ENCODE measurements around the gene ETNPPL.

The ETNPPL gene

GRCh38 chr4:108762559-108763225 lies at the start of gene ETNPPL:
Gene ETNPPL (minus strand): TSS chr4:108763053. CDS start chr4:108762898, 155 bp downstream.
- no peak within 1 kb of the TSS for H3K27ac ChIP-seq

DNA sequence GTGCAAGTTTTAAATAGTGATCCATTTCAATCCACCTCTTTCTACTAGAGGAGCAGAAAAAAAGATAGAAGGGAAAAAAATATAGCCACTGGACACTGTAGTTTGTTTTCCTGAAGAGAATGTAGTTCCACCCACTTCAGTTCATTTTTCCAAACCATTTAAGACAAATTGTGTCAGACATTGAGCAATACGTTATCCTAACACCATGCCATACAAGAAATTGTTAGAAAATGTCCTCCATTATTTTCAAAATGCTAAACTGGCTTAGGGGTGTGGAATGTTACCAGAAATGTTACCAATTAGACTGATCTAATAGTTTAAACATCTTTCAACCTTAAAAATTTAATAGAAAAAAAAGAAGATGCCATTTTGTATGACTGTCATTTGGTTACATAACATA lies 48.6 kb upstream of the ETNPPL start:
- Histone ChIP-seq H3K27ac (no peak overlapping the region), H3K4me3 (no peak overlapping the region)

More at GRCh38 chr4:108762559-108763225, at the start of gene ETNPPL:
- H3K4me3 ChIP-seq = peak within 1 kb of the TSS; percentile 10 to 50 (median 33)

DNA sequence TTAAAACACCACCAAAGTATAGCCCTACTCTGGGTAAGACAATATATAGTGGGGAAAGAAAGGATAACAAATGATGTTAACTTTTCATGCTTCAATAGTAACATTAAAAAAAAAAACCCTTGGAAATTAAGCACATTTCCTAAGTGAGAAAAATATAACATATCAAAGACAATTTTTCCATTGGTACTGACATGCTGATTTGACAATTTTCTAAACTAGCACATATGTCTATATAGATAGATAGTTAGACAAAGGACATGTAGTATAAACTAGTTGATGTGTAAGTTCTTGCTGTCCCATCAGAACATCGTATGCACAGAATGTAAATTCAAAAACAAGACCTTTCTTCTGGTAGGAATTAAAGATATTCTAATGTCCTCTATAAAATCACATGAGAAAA lies 47.2 kb upstream of the ETNPPL start:
- H3K4me3 ChIP-seq = no peak overlapping the region
- no peak overlapping the region for H3K27ac ChIP-seq

DNA sequence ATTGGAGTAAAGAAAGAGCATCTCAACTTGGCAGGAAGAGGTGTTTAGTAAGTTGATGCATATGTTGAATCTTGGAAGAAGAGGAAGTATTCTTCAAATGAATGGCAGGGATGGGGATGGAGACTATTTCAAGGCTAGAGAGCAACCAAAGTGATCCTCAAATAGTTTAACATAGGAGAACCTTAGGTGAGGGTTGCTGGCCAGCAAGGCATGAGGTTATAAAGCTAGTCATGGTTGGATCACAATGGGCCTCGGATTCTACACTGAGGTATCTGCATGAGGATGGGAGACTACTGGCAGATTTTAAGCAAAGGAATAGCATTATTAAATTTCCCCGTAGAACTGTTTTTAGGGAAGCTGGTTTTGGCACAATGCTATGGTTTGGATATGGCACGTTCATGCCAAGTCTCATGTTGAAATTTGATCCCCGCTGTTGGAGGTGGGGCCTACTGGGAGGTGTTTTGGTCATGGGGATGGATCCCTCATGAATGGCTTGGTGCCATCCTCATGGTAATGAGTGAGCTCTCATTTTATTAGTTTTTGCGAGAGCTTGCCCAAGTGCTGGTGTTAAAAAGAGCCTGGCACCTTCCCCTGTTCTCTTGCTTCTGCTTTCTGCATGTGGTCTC lies 41.9 kb upstream of the ETNPPL start:
- Histone ChIP-seq H3K4me3 (no peak overlapping the region), H3K27ac (no peak overlapping the region)

DNA sequence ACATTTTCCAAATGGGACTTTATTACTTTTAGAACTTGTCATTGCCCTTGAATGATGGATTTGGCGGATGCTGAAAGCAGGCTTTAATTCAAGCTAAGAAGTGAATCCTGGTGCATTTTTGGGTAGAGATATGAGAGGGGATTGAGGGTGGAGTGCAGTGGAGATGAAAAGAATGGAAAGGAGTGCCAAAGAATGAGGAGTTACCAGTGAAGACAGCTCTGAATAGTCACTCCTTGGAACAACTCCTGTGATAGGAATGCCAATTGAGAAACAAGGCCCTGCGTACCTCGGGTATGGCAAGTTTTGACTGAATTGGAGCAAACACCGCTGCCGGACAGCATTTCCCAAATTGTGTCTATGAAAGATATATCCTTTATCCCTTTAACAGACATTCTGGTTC lies 36.5 kb upstream of the ETNPPL start:
- Histone ChIP-seq H3K4me3 (no peak overlapping the region), H3K27ac (no peak overlapping the region)

DNA sequence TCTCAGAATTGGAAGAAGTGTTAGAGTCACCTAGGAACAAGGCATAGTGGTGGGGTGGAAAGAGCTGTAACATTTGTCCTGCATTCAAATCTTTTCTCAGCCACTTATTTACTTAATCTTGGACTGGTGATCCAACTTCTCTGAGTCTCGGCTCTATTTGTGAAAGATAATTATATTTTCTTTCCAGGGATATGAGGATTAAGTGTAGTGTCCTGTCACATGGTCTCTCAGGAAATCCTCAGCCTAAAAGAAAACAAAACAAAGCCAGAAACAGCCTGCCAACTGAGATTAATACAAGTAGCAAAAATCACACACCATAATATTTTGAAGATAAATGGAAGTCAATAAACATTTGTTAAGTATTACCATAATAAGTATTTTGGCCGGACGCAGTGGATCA lies 33.3 kb upstream of the ETNPPL start:
- H3K27ac ChIP-seq = peak overlapping the region in 1 of 21 experiments; percentile 31
- H3K4me3 ChIP-seq = no peak overlapping the region

DNA sequence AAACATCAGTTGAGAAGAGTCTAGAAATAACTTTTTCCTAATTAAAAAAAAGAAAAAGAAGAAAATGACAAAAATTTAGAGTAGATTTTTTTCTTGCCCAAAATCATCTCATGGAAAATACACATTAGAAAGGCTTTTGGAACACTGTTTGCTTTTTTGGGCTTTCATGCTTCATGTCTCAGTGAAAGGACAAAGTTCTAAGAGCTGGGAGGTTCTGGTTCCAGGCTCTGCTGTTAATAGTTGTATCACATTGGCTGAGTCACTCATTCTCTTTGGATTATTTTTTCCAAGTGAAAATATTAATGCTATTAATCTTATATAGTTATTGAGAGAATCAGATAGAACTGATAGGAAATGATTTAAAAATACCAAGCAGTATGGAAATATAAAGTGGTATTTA lies 32.9 kb upstream of the ETNPPL start:
- Histone ChIP-seq H3K27ac (peak overlapping the region in 1 of 21 experiments; percentile 38), H3K4me3 (no peak overlapping the region)

- H3K27ac ChIP-seq = no peak overlapping the region
- no peak overlapping the region for H3K4me3 ChIP-seq
Observed at GRCh38 chr4:108794136-108794535, 31.3 kb upstream of the ETNPPL start.

DNA sequence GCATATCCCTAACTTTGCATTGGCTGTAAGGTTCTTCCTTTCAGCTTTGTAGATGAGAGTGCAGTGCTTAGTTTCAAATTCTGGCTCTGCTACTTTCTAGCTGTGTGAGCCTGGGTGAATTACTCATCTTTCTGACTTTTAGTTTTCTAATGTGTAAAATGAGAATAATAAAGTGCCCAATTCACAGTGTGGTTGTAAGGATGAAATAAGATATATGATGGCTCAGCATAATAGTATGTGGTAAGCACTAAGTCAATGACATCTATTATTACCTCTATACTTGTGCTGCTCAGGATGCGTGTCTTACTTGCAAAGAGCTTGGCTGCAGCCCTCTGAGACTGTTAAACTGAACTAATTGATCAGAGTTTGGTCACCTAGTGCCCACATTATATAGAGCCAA lies 30.6 kb upstream of the ETNPPL start:
- Histone ChIP-seq H3K27ac (no peak overlapping the region), H3K4me3 (no peak overlapping the region)

DNA sequence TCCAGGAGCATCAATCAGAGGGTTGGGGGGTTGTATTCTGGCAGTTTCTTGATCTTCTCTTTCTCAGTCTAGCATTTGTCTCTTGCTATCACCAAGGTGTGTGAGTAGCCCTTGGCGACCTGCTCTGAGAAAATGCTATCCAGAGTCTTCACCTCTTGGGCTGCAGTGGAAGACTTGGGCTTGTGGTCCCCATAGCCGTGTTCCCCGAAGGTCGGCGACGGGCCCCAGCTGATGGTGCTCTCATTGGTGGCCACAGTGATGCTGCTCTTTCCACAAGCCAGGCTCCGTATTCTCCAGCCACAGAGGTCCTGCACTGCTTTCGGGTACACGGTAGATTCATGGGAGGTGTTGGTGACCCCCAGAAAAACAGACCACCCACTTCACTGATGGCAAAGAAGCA lies 25.9 kb upstream of the ETNPPL start:
- Histone ChIP-seq H3K27ac (no peak overlapping the region), H3K4me3 (no peak overlapping the region)

- Histone ChIP-seq H3K27ac (no peak overlapping the region), H3K4me3 (no peak overlapping the region)
Observed at GRCh38 chr4:108787724-108788123, 24.9 kb upstream of the ETNPPL start.

DNA sequence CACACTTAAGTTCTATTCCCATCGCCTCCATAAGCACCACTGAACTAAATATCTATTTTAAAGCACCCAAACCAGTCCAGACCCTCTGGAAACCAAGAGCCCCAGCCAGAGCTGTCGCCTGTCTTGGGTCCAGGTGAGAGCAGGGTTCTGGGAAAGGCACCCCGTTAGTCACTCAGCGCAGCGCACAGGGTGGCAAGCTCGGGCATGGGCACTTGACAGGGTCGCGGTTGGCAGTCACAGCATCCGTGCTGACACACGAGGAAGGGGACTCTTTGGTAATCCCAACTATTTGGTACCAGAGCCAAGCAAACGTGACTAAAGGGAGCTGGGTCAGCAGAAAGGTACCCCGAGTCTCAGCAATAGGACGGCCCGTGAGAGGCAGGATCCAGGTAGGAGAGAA lies 24.3 kb upstream of the ETNPPL start:
- H3K27ac ChIP-seq = no peak overlapping the region

GRCh38 chr4:108786351-108786750 lies 23.5 kb upstream of the ETNPPL start:
- Histone ChIP-seq H3K27ac (no peak overlapping the region), H3K4me3 (no peak overlapping the region)

More for the DNA sequence above, 24.3 kb upstream of the ETNPPL start:
- no peak overlapping the region for H3K4me3 ChIP-seq

- Histone ChIP-seq H3K4me3 (no peak overlapping the region), H3K27ac (no peak overlapping the region)
Observed at GRCh38 chr4:108783665-108784463, 21.0 kb upstream of the ETNPPL start.

GRCh38 chr4:108779958-108780357 lies 17.1 kb upstream of the ETNPPL start:
- no peak overlapping the region for H3K4me3 ChIP-seq
- H3K27ac ChIP-seq = no peak overlapping the region

- no peak overlapping the region for H3K4me3 ChIP-seq
- no peak overlapping the region for H3K27ac ChIP-seq
Observed at GRCh38 chr4:108777388-108777787, 14.5 kb upstream of the ETNPPL start.

GRCh38 chr4:108775921-108776320 lies 13.1 kb upstream of the ETNPPL start:
- Histone ChIP-seq H3K27ac (no peak overlapping the region), H3K4me3 (no peak overlapping the region)

DNA sequence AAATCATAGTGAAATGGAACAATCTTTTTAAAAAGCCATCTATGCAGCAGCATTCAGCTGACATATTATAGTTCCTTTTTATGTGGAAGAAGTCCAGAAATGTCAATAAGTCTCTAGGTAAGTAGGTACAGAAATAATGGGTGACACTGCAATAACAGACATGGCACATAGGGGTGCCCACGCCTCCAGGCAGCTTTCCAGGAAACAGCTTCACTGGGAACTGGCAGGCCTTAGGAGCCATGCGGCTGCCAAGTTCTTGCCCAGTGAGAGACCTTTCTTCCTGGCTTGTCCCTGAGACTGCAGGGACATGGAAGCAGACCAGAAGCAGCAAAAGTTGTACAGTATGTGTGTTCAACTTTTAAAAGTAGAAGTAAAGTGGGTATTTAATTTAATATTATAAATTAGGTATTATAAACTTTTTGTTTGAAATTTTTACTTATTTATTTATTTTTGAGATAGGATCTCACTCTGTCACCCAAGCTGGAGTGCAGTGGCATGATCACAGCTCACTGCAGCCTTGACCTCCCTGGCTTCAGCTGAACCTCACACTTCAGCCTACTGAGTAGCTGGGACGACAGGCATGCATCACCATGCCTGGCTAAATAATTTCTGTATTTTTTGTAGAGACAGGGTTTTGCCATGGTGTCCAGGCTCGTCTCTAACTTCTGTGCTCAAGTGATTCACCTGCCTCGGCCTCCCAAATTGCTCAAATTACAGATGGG lies 12.1 kb upstream of the ETNPPL start:
- no peak overlapping the region for H3K4me3 ChIP-seq
- no peak overlapping the region for H3K27ac ChIP-seq

GRCh38 chr4:108772402-108772801 lies 9.5 kb upstream of the ETNPPL start:
- no peak overlapping the region for H3K4me3 ChIP-seq
- H3K27ac ChIP-seq = no peak overlapping the region

DNA sequence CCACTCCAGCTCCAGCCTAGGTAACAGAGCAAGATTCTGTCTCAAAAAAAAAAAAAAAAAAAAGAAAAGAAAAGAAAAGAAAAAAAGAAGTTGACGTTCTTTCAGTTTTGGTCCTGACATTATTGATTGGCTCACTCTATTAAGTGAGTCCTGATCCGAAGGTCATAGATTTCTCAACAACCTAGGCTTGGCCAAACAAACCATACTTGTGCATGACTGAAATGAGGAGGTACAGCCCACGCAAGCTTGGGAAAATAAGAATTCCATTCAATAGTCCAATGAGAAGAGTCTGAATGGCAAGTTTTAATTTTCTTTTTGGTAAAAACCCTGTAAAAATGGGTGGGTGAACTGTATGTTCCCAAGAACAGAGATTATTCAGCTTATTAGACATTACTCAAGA lies 3.2 kb upstream of the ETNPPL start:
- H3K27ac ChIP-seq = no peak overlapping the region
- H3K4me3 ChIP-seq = no peak overlapping the region
